Activated T-cell treated with anti-CD3 and anti-CD28 coated beads for 48 hours (primary cell): ENCODE measurements around the gene LCN10.
A peak's percentile ranks its signal among the peaks of the same experiment; 100 is the strongest.

Experiments used
- DNase-seq: peaks from one replicate; pipeline ENCODE4 v3.0.0-alpha.2; 2020; ENCODE audit warnings: low read depth

The LCN10 gene

GRCh38 chr9:136738960-136739359 lies 3.8 kb downstream of the LCN10 start:
- DNase-seq, result no peak

GRCh38 chr9:136735812-136736480 lies 6.8 kb downstream of the LCN10 start:
- no peak for DNase-seq

DNA sequence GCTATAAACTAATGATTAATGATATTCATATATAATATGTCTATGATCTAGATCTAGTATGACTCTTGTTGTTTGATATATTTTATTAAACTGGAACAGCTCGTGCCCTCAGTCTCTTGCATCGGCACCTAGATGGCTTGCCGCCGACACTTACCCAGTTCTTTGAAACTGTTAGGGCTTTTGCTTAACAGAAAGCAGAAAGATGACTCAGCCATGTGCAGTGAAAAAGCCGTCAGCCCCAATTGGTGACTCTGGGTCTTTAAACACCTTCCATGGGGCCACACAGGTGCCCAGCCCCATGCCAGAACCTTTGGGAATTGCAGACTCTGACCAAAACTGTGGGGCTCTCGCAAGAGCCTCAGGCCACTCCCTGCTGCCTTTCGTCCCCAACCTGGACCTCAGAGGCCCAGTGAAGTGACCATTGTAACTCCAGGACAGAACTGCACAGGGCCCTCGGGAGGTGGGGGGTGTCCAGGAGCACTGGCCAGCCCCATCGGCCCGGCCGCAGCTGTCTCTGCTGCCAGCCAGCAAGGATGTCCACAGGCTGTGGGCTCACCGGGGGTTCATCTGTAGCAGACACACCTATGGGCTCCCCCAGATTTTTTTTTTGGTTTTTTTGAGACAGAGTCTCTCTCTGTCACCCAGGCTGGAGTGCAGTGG lies 7.8 kb downstream of the LCN10 start:
- DNase-seq, result no peak

GRCh38 chr9:136733611-136734010 lies 9.1 kb downstream of the LCN10 start:
- no peak for DNase-seq

DNA sequence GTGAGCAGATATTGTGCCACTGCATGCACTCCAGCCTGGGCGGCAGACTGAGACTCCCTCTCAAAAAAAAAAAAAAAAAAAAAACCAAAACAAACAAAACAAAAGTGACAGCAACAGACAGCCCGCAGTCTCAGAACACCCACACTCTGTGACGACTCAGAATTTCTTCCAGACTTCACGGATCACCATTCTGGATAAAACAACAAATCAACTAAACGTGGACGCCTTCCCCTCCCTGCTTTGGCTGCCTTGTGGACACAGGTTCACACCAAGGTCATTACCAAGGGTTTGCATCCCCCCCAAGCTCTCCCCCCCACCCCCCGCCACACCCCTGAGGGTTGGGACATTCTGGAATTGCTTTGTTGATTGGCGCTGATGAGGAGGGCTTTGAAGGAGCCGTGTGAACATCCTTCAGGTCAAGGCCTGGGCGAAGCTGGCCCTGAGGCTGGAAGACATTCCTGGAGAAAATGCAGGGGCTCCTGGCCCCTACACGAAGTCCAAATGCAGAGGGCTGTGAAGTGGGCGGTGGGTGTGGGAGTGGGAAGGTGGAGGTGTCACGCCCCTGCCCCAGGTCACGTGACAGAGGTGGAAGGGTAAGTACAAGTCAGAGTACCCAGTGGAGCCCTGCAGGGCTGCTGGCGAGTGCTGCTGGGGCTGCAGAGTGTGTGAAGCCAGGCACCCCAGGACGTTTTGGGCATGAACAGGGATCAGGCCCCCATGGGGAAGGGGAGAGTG lies 10.1 kb downstream of the LCN10 start:
- DNase-seq, result no peak

GRCh38 chr9:136729926-136730325 lies 12.8 kb downstream of the LCN10 start:
- DNase-seq, result no peak

GRCh38 chr9:136729144-136729543 lies 13.6 kb downstream of the LCN10 start:
- no peak for DNase-seq

- no peak for DNase-seq
These were observed 14.1 kb downstream of the LCN10 start for GRCh38 chr9:136728548-136729123.

DNA sequence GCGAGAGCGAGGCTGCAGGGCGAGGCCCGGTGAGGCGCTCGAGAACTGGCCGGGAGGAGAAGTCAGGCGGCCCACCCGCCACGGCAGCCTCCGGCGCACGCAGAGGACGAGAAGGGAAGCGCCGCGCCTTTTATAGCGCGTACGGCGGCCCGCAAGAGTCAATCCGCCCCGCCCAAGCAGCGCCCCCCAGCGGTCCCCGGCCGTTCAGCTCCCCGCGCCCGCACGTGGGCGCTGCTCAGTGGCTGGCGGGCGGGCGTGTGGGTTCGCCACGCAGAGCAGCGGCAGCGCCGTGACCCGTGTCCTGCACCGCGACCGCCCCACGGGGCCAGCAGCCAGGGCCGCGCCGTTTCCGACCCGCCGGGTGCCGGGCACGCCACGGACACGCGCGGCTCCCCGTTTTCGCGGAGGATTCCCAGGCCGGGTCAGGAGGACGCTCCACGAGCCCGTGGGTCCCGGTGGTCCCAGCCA lies 14.6 kb downstream of the LCN10 start:
- DNase-seq, result peak; percentile 93

GRCh38 chr9:136726631-136727191 lies 16.0 kb downstream of the LCN10 start:
- no peak for DNase-seq

- no peak for DNase-seq
These were observed 16.6 kb downstream of the LCN10 start for GRCh38 chr9:136726118-136726517.

DNA sequence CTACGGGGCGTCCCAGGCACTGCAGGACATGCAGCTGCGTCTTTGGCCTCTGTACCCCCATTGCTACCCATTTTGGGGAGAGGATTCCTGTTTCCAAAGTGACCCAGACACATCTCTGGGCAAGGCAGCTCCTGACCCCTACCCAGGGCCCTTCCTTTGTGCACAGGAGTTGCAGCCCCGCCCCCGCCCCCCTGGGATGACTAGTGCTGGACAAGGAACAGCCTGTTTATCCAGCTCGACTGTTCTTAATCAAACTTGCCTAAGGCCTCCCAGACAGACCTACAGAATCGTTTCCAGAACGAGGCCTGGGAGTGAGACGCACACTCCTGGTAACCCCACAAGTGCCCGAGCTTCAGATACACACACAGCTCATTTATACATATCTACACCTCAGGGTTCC lies 17.1 kb downstream of the LCN10 start:
- no peak for DNase-seq

DNA sequence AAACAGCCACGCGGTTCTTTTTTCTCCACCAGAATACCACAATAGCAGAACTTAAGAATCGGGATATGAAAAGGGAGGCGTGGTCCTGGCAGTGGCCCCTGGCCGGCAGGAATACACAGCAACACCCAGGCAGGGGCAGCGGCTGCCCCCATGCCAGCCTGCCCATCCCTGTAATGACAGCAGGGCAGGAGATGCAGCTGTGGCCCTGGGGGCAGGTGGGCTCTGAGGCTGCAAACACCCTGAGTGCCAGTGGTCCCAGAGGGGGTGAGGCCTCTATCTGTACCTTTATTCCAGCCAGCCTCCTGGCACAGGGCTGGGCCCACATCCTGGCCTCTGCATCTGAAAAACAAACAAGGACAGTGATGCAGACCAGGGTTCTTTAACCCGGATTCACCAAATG lies 18.0 kb downstream of the LCN10 start:
- no peak for DNase-seq

DNA sequence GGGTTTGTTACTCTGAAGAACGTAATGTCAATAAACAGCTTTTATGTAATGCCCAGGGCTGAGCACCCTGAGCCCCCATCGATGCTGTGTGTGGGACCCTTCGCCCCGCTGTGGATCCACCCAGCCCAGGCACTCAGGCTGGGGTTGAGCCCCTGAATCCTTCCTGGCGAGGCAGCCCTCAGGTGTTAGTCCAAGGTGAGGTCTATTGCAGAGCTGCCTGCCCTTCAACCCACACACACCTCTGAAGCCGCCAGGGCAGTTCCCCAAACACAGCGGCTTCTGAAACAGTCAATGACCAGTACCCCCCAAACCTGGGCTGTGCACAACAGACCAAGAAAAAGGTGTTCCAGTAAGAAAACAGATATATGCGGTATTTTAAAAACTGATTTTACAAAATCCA lies 18.8 kb downstream of the LCN10 start:
- DNase-seq, result no peak

DNA sequence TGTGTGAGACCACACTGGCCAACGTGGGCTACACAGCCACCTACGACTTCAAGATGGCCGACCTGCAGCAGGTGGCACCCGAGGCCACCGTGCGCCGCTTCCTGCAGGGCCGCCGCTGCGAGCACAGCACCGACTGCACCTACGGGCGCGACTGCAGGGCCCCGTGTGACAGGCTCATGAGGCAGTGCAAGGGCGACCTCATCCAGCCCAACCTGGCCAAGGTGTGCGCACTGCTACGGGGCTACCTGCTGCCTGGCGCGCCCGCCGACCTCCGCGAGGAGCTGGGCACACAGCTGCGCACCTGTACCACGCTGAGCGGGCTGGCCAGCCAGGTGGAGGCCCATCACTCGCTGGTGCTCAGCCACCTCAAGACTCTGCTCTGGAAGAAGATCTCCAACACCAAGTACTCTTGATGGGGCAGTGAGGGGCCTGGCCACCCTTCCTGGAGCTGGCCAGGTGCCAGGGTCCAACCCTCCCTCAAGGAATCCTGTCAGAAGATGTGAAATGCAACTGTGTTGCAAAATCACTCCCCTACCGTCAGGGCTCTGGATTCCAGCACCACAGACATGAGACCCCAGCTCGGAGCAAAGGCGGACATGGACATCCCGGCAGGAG lies 19.3 kb downstream of the LCN10 start:
- DNase-seq, result no peak

DNA sequence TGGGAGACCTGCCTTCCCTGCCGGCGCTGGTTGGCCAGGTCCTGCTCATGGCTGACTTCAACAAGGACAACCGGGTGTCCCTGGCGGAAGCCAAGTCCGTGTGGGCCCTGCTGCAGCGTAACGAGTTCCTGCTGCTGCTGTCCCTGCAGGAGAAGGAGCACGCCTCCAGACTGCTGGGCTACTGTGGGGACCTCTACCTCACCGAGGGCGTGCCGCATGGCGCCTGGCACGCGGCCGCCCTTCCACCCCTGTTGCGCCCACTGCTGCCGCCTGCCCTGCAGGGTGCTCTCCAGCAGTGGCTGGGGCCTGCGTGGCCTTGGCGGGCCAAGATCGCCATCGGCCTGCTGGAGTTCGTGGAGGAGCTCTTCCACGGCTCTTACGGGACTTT lies 19.8 kb downstream of the LCN10 start:
- no peak for DNase-seq

DNA sequence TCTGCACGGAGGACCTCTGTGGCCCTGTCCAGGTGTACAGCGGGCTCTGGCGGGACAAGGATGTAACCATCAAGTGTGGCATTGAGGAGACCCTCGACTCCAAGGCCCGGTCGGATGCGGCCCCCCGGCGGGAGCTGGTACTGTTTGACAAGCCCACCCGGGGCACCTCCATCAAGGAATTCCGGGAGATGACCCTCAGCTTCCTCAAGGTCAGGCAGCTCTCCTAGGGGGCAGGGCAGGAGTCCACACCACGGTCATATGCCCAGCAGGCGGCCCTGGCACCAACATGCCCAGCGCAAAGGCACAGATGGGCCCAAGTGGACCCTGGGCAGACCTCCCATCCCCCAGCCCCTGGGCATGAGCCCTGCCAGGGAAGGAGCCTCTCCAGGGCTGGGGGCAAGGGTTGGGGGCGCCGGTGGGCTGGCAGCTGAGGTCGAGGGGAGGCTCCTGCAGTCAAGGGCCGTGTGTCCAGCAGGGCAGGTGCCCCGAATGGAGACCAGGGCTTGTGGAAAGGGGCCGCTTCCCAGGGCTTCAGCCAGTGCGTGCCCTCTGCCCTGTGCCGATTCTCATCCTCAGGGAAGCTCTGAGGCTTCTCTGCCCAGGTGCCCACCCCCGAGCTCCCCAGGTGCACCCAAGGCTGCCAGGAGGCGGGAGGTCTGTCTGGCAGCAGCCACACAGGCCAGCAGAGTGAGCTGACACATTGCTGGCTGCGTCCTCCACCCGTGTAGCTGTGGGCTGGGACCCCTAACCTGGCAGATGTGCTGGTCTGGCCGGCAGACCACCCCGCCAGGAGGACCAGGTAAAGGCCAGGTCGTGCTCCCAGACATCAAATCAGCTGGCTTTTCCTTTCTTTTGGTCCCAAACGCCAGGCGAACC lies 20.4 kb downstream of the LCN10 start:
- no peak for DNase-seq

DNA sequence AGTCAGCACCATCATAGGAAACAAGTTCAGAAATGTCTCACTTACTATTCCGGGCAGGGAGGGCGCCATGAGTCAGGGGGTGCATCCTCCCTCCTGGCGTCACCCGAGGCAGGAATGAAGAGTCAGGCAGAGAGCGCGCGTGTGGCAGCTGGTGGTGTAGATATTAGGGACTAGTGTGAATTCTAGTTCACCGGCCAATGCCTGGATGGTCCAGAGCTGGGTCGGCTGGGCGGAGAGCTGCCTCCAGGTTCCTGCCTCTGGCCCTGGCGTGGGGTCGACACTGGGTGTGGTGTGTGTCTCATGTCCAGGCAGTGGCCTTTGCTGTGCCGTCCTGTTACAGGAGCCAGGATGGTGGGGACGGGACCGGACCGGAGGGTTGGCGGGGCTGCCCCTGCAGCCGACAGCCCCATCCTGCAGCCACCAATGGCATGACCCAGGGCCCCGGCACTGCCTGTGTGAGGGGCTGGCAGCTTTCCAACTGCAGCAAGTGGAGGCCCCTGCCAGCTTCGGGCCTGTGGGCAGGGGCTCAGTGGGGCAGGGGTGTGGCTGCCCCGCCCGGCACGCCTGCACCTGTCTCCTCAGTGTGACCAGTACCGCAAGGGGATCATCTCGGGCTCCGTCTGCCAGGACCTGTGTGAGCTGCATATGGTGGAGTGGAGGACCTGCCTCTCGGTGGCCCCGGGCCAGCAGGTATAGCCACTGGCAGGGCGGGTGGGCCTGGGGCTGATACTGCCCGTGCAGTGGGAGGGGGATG lies 21.2 kb downstream of the LCN10 start:
- DNase-seq, result no peak

DNA sequence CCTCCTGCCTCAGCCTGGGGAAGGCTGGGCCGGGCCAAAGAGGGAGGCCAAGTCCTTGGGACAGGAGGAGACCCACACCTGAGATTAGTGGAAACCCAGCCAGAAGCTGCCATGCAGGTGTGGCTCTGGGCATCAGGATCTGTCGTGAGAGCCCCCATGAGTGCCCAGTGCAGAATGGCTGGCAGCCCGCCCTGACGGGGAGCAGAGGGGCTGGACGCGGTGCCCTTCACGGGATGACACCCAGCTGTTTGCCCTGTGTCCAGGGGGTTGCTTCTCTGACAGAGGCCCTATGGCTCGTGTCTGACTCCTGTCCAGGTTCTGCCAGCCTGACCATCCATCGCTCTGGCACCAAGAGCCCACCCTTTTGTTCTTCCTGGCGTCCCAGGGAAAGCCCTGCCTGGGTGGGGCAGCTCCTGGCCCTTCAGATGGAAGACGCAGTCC lies 21.8 kb downstream of the LCN10 start:
- DNase-seq, result no peak

- DNase-seq, result no peak
These were observed 22.4 kb downstream of the LCN10 start for GRCh38 chr9:136720251-136720897.
